Cardiac muscle cell (in vitro differentiated cells and primary cell): ENCODE measurements around the gene ZSCAN10. TPM values are rescaled to one million over a fixed set of nuclear protein-coding genes. Genes with fewer than 3 reads are reported as not detected.
"Not testable (repeated sequence)": the region's sequence is repeated elsewhere in the genome, so short reads cannot be mapped to it uniquely, and the experiment has no call there.

Experiments used
- DNase-seq, 2 donors: peaks; one replicate each; pipeline versions ENCODE4 v3.0.0 to v3.0.0-alpha.2; 2010 to 2017; ENCODE audit warnings: low read depth in 1 of 2, low spot score in 1 of 2
- H3K27ac ChIP-seq: fragments of 200-600 bp; sonication (generic); 2 replicates; pipeline ENCODE4 v1.5.1; 2016
- H3K27me3 ChIP-seq: fragments of 200-600 bp; sonication (generic); 2 replicates; pipeline ENCODE4 v1.6.0; 2016; ENCODE audit warnings: control low read depth
- H3K36me3 ChIP-seq: fragments of 200-600 bp; sonication (generic); 2 replicates; pipeline ENCODE4 v1.5.1; 2016; ENCODE audit warnings: control low read depth
- H3K4me1 ChIP-seq: fragments of 200-600 bp; sonication (generic); 2 replicates; pipeline ENCODE4 v1.8.1; 2017; ENCODE audit warnings: low read depth, mild to moderate bottlenecking, mixed run types
- H3K4me3 ChIP-seq: fragments of 200-600 bp; sonication (generic); 2 replicates; pipeline ENCODE4 v1.5.1; 2016; ENCODE audit warnings: mild to moderate bottlenecking
- H3K9me3 ChIP-seq: fragments of 200-600 bp; sonication (generic); 2 replicates; pipeline ENCODE4 v1.5.1; 2017; ENCODE audit warnings: low read depth, mild to moderate bottlenecking, control low read depth
- CTCF ChIP-seq: IDR thresholded peaks from 2 replicates; pipeline ENCODE4 v1.5.1; 2012; ENCODE audit warnings: low read depth, mild to moderate bottlenecking, low read length
- polyA plus RNA-seq: library from polyadenylated mRNA; unstranded; fragments of >200 nt; fragmentation: Nextera tagmentation; extraction: Ambion mirVana; gene quantifications from 2 replicates; pipeline ENCODE4 v1.2.1, GENCODE V29; 2016
- total RNA-seq: library from RNA; depleted of rRNA; stranded (reverse); fragments of >200 nt; gene quantifications from 2 replicates; pipeline ENCODE4 v1.2.3, GENCODE V29; 2016

ZSCAN10 gene
- total and polyA plus RNA-seq, 2 experiments from 2014 or later: 0.42 TPM; not detected in 1

- Histone ChIP-seq H3K36me3 (no peaks in the 10 kb centered on the region), H3K9me3 (no peaks in the 10 kb centered on the region), H3K4me1 (no peaks in the 10 kb centered on the region), H3K4me3 (no peak overlapping the region), H3K27me3 (peaks cover 2% of the 10 kb centered on the region), H3K27ac (no peak overlapping the region)
- no peak for TF ChIP-seq CTCF
- DNase-seq: no peak
These were observed 43.9 kb downstream of the ZSCAN10 start for GRCh38 chr16:3054965-3055733.

GRCh38 chr16:3053330-3053710 lies 45.8 kb downstream of the ZSCAN10 start:
- not testable (repeated sequence) for H3K9me3 ChIP-seq, H3K4me1 ChIP-seq, DNase-seq, H3K36me3 ChIP-seq, H3K27ac ChIP-seq, H3K4me3 ChIP-seq
- H3K27me3 ChIP-seq: peaks cover 16% of the 10 kb centered on the region

GRCh38 chr16:3052571-3053329 lies 46.3 kb downstream of the ZSCAN10 start:
- H3K27me3 ChIP-seq: peaks cover 22% of the 10 kb centered on the region
- DNase-seq, H3K4me1 ChIP-seq, H3K4me3 ChIP-seq, H3K36me3 ChIP-seq, H3K9me3 ChIP-seq, H3K27ac ChIP-seq: not testable (repeated sequence)

- no peak for TF ChIP-seq CTCF
- Histone ChIP-seq H3K4me1 (no peaks in the 10 kb centered on the region), H3K9me3 (no peaks in the 10 kb centered on the region), H3K27ac (no peak overlapping the region), H3K4me3 (no peak overlapping the region), H3K27me3 (peaks cover 32% of the 10 kb centered on the region), H3K36me3 (no peaks in the 10 kb centered on the region)
- DNase-seq: no peak
These were observed 47.6 kb downstream of the ZSCAN10 start for GRCh38 chr16:3051494-3051893.

- Histone ChIP-seq H3K36me3 (no peaks in the 10 kb centered on the region), H3K4me3 (no peak overlapping the region), H3K27ac (no peak overlapping the region), H3K27me3 (peaks cover 37% of the 10 kb centered on the region), H3K4me1 (no peaks in the 10 kb centered on the region), H3K9me3 (no peaks in the 10 kb centered on the region)
- DNase-seq: peak in 1 of 2 donors; percentile 5
- no peak for TF ChIP-seq CTCF
These were observed 48.1 kb downstream of the ZSCAN10 start for GRCh38 chr16:3051009-3051408.

GRCh38 chr16:3050487-3050886 lies 48.6 kb downstream of the ZSCAN10 start:
- Histone ChIP-seq H3K4me1 (no peaks in the 10 kb centered on the region), H3K27ac (no peak overlapping the region), H3K27me3 (peaks cover 42% of the 10 kb centered on the region), H3K4me3 (no peak overlapping the region), H3K36me3 (no peaks in the 10 kb centered on the region), H3K9me3 (no peaks in the 10 kb centered on the region)
- peak in 1 of 2 donors; percentile 13 for DNase-seq
- TF ChIP-seq CTCF: no peak
